SK-N-SH (cell line): ENCODE measurements around the gene HOPX. TPM values are rescaled to one million over a fixed set of nuclear protein-coding genes. Genes with fewer than 3 reads are reported as not detected.

ENCODE experiments used
- CTCF ChIA-PET: fragments of 300-600, 350-600 bp; formaldehyde crosslinking; extraction: SDS; loops from one replicate; lab custom pipeline; 2021; lab: Yijun Ruan, JAX
- POLR2A ChIA-PET: fragments of 350-600 bp; sonication (Branson Sonifier 250); formaldehyde crosslinking; extraction: SDS; loops from one replicate; lab custom pipeline; 2020; ENCODE audit warnings: antibody characterized with exemption, inconsistent platforms; lab: Yijun Ruan, JAX
- DNase-seq: peaks from one replicate; pipeline ENCODE4 v3.0.0; 2012
- H2AFZ ChIP-seq: fragments of 200-600 bp; sonication (generic); 2 replicates; pipeline ENCODE4 v1.8.1; 2016; ENCODE audit warnings: antibody characterized with exemption, mild to moderate bottlenecking, low read depth
- H3F3A ChIP-seq: fragments of 200-600 bp; sonication (generic); replicated peaks from 2 replicates; pipeline ENCODE3; 2016; ENCODE audit warnings: antibody characterized with exemption, mild to moderate bottlenecking; ENCODE audit not compliant: insufficient read depth
- H3K27ac ChIP-seq, 2 experiments: fragments of 200-500 bp in 1 of 2; fragments of 200-600 bp in 1 of 2; sonication (Bioruptor generic) in 1 of 2; sonication (generic), shearing (Covaris generic) in 1 of 2; 2 replicates each; pipeline versions ENCODE4 v1.5.1 to v1.6.1; 2014 to 2016; ENCODE audit warnings: low read depth in 2 of 2, inconsistent platforms in 1 of 2, low read length in 1 of 2, mild to moderate bottlenecking in 1 of 2, mixed read lengths in 1 of 2
- H3K27me3 ChIP-seq: fragments of 200-600 bp; sonication (generic), shearing (Covaris generic); 2 replicates; pipeline ENCODE4 v1.6.1; 2016; ENCODE audit warnings: mixed run types; ENCODE audit not compliant: insufficient read depth
- H3K36me3 ChIP-seq, 2 experiments: fragments of 200-500 bp in 1 of 2; fragments of 200-600 bp in 1 of 2; sonication (Bioruptor generic) in 1 of 2; sonication (generic) in 1 of 2; replicated peaks in 1 of 2; 2 replicates each; pipeline versions ENCODE3 to v1.5.1; 2014 to 2016; ENCODE audit warnings: low read length in 1 of 2, mild to moderate bottlenecking in 1 of 2; ENCODE audit not compliant: insufficient read depth in 2 of 2, control insufficient read depth in 1 of 2
- H3K4me1 ChIP-seq, 2 experiments: fragments of 200-500 bp in 1 of 2; fragments of 200-600 bp in 1 of 2; sonication (Bioruptor generic) in 1 of 2; sonication (generic), shearing (Covaris generic) in 1 of 2; 2 replicates each; pipeline versions ENCODE4 v1.5.1 to v1.6.1; 2014 to 2016; ENCODE audit warnings: low read depth in 1 of 2, low read length in 1 of 2, mixed run types in 1 of 2; ENCODE audit not compliant: insufficient read depth in 2 of 2, control insufficient read depth in 1 of 2
- H3K4me2 ChIP-seq: fragments of 200-600 bp; sonication (generic), shearing (Covaris generic); 2 replicates; pipeline ENCODE4 v1.6.1; 2017; ENCODE audit warnings: mixed run types
- H3K4me3 ChIP-seq, 2 experiments: fragments of 200-500 bp in 1 of 2; fragments of 200-600 bp in 1 of 2; sonication (Bioruptor generic) in 1 of 2; sonication (generic), shearing (Covaris generic) in 1 of 2; 2 replicates each; pipeline versions ENCODE4 v1.5.1 to v1.8.1; 2014 to 2016; ENCODE audit warnings: low read depth in 2 of 2, inconsistent platforms in 1 of 2, low read length in 1 of 2, mild to moderate bottlenecking in 1 of 2, mixed read lengths in 1 of 2, moderate library complexity in 1 of 2
- H3K79me2 ChIP-seq: fragments of 200-600 bp; sonication (generic); 2 replicates; pipeline ENCODE4 v1.8.1; 2017; ENCODE audit warnings: mild to moderate bottlenecking; ENCODE audit not compliant: insufficient read depth
- H3K9ac ChIP-seq: fragments of 200-600 bp; sonication (generic); 2 replicates; pipeline ENCODE4 v1.6.1; 2017; ENCODE audit warnings: mixed run types
- H3K9me2 ChIP-seq: fragments of 200-600 bp; sonication (generic); 2 replicates; pipeline ENCODE4 v1.6.1; 2017; ENCODE audit warnings: mixed run types
- H3K9me3 ChIP-seq: fragments of 200-600 bp; sonication (generic); 2 replicates; pipeline ENCODE4 v1.6.1; 2017; ENCODE audit warnings: mixed run types, mild to moderate bottlenecking, moderate library complexity
- H4K20me1 ChIP-seq: fragments of 200-600 bp; sonication (generic); 2 replicates; pipeline ENCODE4 v1.6.1; 2017; ENCODE audit warnings: mild to moderate bottlenecking, mixed run types; ENCODE audit not compliant: insufficient read depth
- CHD2 ChIP-seq: fragments of 150-350 bp; IDR thresholded peaks from 2 replicates; pipeline ENCODE4 v1.6.1; 2018; ENCODE audit warnings: low read length; ENCODE audit not compliant: partially characterized antibody
- ELF1 ChIP-seq: IDR thresholded peaks from 2 replicates; pipeline ENCODE4 v1.4.0; 2012
- EZH2phosphoT487 ChIP-seq: fragments of 200-600 bp; sonication (generic); IDR thresholded peaks from 2 replicates; pipeline ENCODE4 v1.6.1; 2017; ENCODE audit warnings: low read depth, mixed run types, mild to moderate bottlenecking, antibody characterized with exemption, moderate library complexity, borderline replicate concordance
- FOSL2 ChIP-seq: IDR thresholded peaks from 2 replicates; pipeline ENCODE4 v1.4.0; 2012; ENCODE audit warnings: low read depth, mild to moderate bottlenecking, moderate library complexity, borderline replicate concordance
- FOXM1 ChIP-seq: IDR thresholded peaks from 2 replicates; pipeline ENCODE4 v1.4.0; 2012; ENCODE audit warnings: low read depth, mild to moderate bottlenecking
- GABPA ChIP-seq: IDR thresholded peaks from 2 replicates; pipeline ENCODE4 v1.4.0; 2012; ENCODE audit warnings: low read depth, mild to moderate bottlenecking
- GATA2 ChIP-seq: sonication (generic); formaldehyde crosslinking; IDR thresholded peaks from 2 replicates; pipeline ENCODE4 v1.5.0; 2020; ENCODE audit warnings: mild to moderate bottlenecking, missing genetic modification reagents
- JUND ChIP-seq: IDR thresholded peaks from 2 replicates; pipeline ENCODE4 v1.4.0; 2012
- MEF2A ChIP-seq: IDR thresholded peaks from 2 replicates; pipeline ENCODE4 v1.4.0; 2012; ENCODE audit warnings: low read depth, borderline replicate concordance
- NFIC ChIP-seq: IDR thresholded peaks from 2 replicates; pipeline ENCODE4 v1.4.0; 2012; ENCODE audit warnings: borderline replicate concordance
- RXRA ChIP-seq: IDR thresholded peaks from 2 replicates; pipeline ENCODE4 v1.4.0; 2012; ENCODE audit warnings: low read depth, mild to moderate bottlenecking, borderline replicate concordance
- SIN3A ChIP-seq: IDR thresholded peaks from 2 replicates; pipeline ENCODE4 v1.6.1; 2012; ENCODE audit warnings: low read depth, mild to moderate bottlenecking, low read length, moderate library complexity, borderline replicate concordance
- SMC3 ChIP-seq: IDR thresholded peaks from 2 replicates; pipeline ENCODE4 v1.6.1; 2012; ENCODE audit warnings: low read depth, low read length, improper control_type of control experiment
- TCF12 ChIP-seq: IDR thresholded peaks from 2 replicates; pipeline ENCODE4 v1.4.0; 2012
- TEAD4 ChIP-seq: IDR thresholded peaks from 2 replicates; pipeline ENCODE4 v1.4.0; 2012; ENCODE audit warnings: mild to moderate bottlenecking, borderline replicate concordance; ENCODE audit not compliant: insufficient read depth
- WGBS: methylation state at CpG from one replicate; pipeline ENCODE4 v1.1.6; 2017; ENCODE audit warnings: low lambda C conversion rate; 5-methylcytosine and 5-hydroxymethylcytosine counted together
- polyA plus RNA-seq, 3 experiments: library from polyadenylated mRNA; depleted of rRNA; stranded (reverse); fragments of >200 nt; gene quantifications; 2 replicates each; pipeline ENCODE4 v1.2.3, GENCODE V29; 2012
- TF ChIP-seq, protein P1 (sequence below): fragments of 200-600 bp; sonication (generic); IDR thresholded peaks from 2 replicates; pipeline ENCODE4 v1.6.1; 2017; ENCODE audit warnings: antibody characterized with exemption, mild to moderate bottlenecking, moderate library complexity
- TF ChIP-seq, protein P2 (sequence below): IDR thresholded peaks from 2 replicates; pipeline ENCODE4 v1.4.0; 2012; ENCODE audit warnings: low read depth
- TF ChIP-seq, protein P3 (sequence below): IDR thresholded peaks from 2 replicates; pipeline ENCODE4 v1.4.0; 2012; ENCODE audit warnings: low read depth, borderline replicate concordance
- TF ChIP-seq, protein P4 (sequence below): IDR thresholded peaks from 2 replicates; pipeline ENCODE4; 2012
- TF ChIP-seq, protein P5 (sequence below): IDR thresholded peaks from 2 replicates; pipeline ENCODE4 v1.6.1; 2012; ENCODE audit warnings: mild to moderate bottlenecking, low read depth, low read length, moderate library complexity
- TF ChIP-seq, protein P6 (sequence below): IDR thresholded peaks from 2 replicates; pipeline ENCODE4 v1.4.0; 2012; ENCODE audit warnings: low read depth, borderline replicate concordance

Gene HOPX
- polyA plus RNA-seq, 1 of the 3 experiments (the other 2 are of a cell fraction) = 0.05 TPM

DNA sequence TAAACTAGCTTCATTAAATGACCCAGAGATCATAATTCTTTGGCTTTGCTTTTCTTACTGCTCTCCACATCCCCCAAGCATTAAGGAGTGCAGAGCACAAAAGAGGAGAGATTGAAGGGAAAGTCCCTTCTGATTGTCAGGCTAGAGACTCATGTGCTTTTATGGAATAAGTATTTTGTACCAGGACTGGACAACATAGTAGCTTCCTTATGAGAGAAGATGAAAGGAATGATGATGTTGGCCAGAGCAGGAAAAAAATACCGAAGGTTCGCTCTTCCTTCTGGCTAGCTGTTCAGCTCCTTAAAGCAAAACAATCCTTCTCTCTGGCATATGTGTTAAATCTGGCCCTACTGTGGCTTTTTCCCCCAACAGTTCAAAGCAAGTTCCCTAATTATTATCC, 53.1 kb downstream of the HOPX start (continued):
- TF ChIP-seq TCF12 = no peak
- no peak for TF ChIP-seq GABPA
- no peak for TF ChIP-seq GATA2 (CRISPR knock-in tag)
- no peak for TF ChIP-seq SIN3A

DNA sequence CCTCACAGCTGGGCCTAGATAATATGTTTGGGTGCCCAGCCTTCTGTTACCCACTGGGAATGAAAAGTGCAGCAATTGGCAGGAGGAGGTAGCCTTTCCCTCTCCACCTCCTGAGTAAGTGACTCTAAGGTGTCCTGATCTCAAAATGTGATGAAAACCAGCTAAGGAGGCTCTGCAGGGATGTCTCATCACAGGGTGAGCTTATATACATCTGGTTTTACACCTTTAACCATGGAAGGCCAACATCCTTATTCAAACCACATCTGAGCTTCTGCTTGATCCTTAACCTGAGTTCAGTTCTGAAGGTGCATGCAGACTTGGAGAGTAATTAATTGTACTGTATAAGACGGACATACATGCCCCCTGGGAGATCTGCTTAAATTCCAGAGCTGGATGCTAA, 53.7 kb downstream of the HOPX start:
- no peaks in the 10 kb centered on the region; the same call in 1 of the 2 replicates for H3K27me3 ChIP-seq
- H3K9me3 ChIP-seq = no peaks in the 10 kb centered on the region
- no peaks in the 10 kb centered on the region for H3K36me3 ChIP-seq
- ChIA-PET CTCF (interaction anchor here (1.0 to 2.1 kb wide), 4 partner anchors 8 to 172 kb away, joined by 3 to 6 read pairs (median 4); no protein-coding TSS in a partner anchor), POLR2A (no interaction called here)
- no peaks in the 10 kb centered on the region; the same call in 1 of the 2 replicates for H4K20me1 ChIP-seq
- H3K4me3 ChIP-seq = no peak overlapping the region
- H3F3A ChIP-seq = peaks cover 17% of the 10 kb centered on the region
- no peak for DNase-seq
- H3K9me2 ChIP-seq = no peaks in the 10 kb centered on the region
- TF ChIP-seq ELF1 = no peak
- no peak for TF ChIP-seq GABPA
- TF ChIP-seq NFIC = no peak
- TF ChIP-seq, protein P1, sequence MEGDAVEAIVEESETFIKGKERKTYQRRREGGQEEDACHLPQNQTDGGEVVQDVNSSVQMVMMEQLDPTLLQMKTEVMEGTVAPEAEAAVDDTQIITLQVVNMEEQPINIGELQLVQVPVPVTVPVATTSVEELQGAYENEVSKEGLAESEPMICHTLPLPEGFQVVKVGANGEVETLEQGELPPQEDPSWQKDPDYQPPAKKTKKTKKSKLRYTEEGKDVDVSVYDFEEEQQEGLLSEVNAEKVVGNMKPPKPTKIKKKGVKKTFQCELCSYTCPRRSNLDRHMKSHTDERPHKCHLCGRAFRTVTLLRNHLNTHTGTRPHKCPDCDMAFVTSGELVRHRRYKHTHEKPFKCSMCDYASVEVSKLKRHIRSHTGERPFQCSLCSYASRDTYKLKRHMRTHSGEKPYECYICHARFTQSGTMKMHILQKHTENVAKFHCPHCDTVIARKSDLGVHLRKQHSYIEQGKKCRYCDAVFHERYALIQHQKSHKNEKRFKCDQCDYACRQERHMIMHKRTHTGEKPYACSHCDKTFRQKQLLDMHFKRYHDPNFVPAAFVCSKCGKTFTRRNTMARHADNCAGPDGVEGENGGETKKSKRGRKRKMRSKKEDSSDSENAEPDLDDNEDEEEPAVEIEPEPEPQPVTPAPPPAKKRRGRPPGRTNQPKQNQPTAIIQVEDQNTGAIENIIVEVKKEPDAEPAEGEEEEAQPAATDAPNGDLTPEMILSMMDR = no peak
- TF ChIP-seq FOSL2 = no peak
- TF ChIP-seq, protein P2, sequence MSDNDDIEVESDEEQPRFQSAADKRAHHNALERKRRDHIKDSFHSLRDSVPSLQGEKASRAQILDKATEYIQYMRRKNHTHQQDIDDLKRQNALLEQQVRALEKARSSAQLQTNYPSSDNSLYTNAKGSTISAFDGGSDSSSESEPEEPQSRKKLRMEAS = no peak
- TF ChIP-seq GATA2 (CRISPR knock-in tag) = no peak
- TF ChIP-seq FOXM1 = no peak
- TF ChIP-seq, protein P3, sequence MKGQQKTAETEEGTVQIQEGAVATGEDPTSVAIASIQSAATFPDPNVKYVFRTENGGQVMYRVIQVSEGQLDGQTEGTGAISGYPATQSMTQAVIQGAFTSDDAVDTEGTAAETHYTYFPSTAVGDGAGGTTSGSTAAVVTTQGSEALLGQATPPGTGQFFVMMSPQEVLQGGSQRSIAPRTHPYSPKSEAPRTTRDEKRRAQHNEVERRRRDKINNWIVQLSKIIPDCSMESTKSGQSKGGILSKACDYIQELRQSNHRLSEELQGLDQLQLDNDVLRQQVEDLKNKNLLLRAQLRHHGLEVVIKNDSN = no peak
- TF ChIP-seq, protein P4, sequence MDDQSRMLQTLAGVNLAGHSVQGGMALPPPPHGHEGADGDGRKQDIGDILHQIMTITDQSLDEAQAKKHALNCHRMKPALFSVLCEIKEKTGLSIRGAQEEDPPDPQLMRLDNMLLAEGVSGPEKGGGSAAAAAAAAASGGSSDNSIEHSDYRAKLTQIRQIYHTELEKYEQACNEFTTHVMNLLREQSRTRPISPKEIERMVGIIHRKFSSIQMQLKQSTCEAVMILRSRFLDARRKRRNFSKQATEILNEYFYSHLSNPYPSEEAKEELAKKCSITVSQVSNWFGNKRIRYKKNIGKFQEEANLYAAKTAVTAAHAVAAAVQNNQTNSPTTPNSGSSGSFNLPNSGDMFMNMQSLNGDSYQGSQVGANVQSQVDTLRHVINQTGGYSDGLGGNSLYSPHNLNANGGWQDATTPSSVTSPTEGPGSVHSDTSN = no peak
- TF ChIP-seq JUND = no peak
- TF ChIP-seq, protein P5, sequence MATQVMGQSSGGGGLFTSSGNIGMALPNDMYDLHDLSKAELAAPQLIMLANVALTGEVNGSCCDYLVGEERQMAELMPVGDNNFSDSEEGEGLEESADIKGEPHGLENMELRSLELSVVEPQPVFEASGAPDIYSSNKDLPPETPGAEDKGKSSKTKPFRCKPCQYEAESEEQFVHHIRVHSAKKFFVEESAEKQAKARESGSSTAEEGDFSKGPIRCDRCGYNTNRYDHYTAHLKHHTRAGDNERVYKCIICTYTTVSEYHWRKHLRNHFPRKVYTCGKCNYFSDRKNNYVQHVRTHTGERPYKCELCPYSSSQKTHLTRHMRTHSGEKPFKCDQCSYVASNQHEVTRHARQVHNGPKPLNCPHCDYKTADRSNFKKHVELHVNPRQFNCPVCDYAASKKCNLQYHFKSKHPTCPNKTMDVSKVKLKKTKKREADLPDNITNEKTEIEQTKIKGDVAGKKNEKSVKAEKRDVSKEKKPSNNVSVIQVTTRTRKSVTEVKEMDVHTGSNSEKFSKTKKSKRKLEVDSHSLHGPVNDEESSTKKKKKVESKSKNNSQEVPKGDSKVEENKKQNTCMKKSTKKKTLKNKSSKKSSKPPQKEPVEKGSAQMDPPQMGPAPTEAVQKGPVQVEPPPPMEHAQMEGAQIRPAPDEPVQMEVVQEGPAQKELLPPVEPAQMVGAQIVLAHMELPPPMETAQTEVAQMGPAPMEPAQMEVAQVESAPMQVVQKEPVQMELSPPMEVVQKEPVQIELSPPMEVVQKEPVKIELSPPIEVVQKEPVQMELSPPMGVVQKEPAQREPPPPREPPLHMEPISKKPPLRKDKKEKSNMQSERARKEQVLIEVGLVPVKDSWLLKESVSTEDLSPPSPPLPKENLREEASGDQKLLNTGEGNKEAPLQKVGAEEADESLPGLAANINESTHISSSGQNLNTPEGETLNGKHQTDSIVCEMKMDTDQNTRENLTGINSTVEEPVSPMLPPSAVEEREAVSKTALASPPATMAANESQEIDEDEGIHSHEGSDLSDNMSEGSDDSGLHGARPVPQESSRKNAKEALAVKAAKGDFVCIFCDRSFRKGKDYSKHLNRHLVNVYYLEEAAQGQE = no peak
- no peak for TF ChIP-seq RXRA
- TF ChIP-seq CHD2 = no peak
- no peak for TF ChIP-seq TEAD4
- no peak for TF ChIP-seq SMC3
- TF ChIP-seq EZH2phosphoT487 = no peak
- TF ChIP-seq, protein P6, sequence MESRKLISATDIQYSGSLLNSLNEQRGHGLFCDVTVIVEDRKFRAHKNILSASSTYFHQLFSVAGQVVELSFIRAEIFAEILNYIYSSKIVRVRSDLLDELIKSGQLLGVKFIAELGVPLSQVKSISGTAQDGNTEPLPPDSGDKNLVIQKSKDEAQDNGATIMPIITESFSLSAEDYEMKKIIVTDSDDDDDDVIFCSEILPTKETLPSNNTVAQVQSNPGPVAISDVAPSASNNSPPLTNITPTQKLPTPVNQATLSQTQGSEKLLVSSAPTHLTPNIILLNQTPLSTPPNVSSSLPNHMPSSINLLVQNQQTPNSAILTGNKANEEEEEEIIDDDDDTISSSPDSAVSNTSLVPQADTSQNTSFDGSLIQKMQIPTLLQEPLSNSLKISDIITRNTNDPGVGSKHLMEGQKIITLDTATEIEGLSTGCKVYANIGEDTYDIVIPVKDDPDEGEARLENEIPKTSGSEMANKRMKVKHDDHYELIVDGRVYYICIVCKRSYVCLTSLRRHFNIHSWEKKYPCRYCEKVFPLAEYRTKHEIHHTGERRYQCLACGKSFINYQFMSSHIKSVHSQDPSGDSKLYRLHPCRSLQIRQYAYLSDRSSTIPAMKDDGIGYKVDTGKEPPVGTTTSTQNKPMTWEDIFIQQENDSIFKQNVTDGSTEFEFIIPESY = no peak
- TF ChIP-seq MEF2A = no peak
- no peak overlapping the region for H3K27ac ChIP-seq
- 78% methylated on average over 1 of the region's 1 CpG for WGBS
- no peak overlapping the region for H3K9ac ChIP-seq
- peaks cover 0 to 12% of the 10 kb centered on the region in 2 experiments; a peak in 1 of 4 replicates for H3K4me1 ChIP-seq
- H3K4me2 ChIP-seq = no peak overlapping the region
- H2AFZ ChIP-seq = no peak overlapping the region
- H3K79me2 ChIP-seq = no peaks in the 10 kb centered on the region
